Measurements from ENCODE around the gene SORCS2.

The SORCS2 gene

GRCh38 chr4:7326306-7326692 lies 134.0 kb downstream of the SORCS2 start:
- TF ChIP-seq CTCF (IDR thresholded peaks at IDR 0.05; ENCODE audit: low read depth, low read length, poor library complexity, severe bottlenecking) (no peak), EZH2phosphoT487 (IDR thresholded peaks at IDR 0.05; ENCODE audit: borderline replicate concordance, low read length) (no peak)
- H3K4me3 ChIP-seq (ENCODE audit: low read length): no peak overlapping the region
- no peak overlapping the region for H3K27ac ChIP-seq (ENCODE audit: low read depth, low read length)
- H3K36me3 ChIP-seq (ENCODE audit: control insufficient read depth, low read length): no peaks in the 10 kb centered on the region
- H3F3A ChIP-seq (ENCODE audit: control insufficient read depth, insufficient read depth): no peaks in the 10 kb centered on the region
- H3K9me2 ChIP-seq (replicated peaks; ENCODE audit: control insufficient read depth, low read length): no peaks in the 10 kb centered on the region
- H3K4me2 ChIP-seq (ENCODE audit: low read length): no peak overlapping the region
- H4K20me1 ChIP-seq (ENCODE audit: control insufficient read depth, insufficient read depth, low read depth, low read length): no peaks in the 10 kb centered on the region
- no peaks in the 10 kb centered on the region for H3K4me1 ChIP-seq (ENCODE audit: control insufficient read depth, low read length)
- H3K27me3 ChIP-seq (ENCODE audit: control insufficient read depth, low read length): no peaks in the 10 kb centered on the region
- H3K79me2 ChIP-seq (ENCODE audit: control insufficient read depth, low read length): no peaks in the 10 kb centered on the region
- no peaks in the 10 kb centered on the region for H3K9me3 ChIP-seq (ENCODE audit: control insufficient read depth, insufficient read depth, low read length)

GRCh38 chr4:7326693-7327340 lies 134.5 kb downstream of the SORCS2 start:
- H3K9me2 ChIP-seq (replicated peaks; ENCODE audit: control insufficient read depth, low read length): no peaks in the 10 kb centered on the region
- H3K27me3 ChIP-seq (ENCODE audit: control insufficient read depth, low read length): no peaks in the 10 kb centered on the region
- TF ChIP-seq CTCF (IDR thresholded peaks at IDR 0.05; ENCODE audit: low read depth, low read length, poor library complexity, severe bottlenecking) (no peak), EZH2phosphoT487 (IDR thresholded peaks at IDR 0.05; ENCODE audit: borderline replicate concordance, low read length) (no peak)
- no peaks in the 10 kb centered on the region for H4K20me1 ChIP-seq (ENCODE audit: control insufficient read depth, insufficient read depth, low read depth, low read length)
- H3K4me1 ChIP-seq (ENCODE audit: control insufficient read depth, low read length): no peaks in the 10 kb centered on the region
- H3K79me2 ChIP-seq (ENCODE audit: control insufficient read depth, low read length): no peaks in the 10 kb centered on the region
- no peaks in the 10 kb centered on the region for H3K9me3 ChIP-seq (ENCODE audit: control insufficient read depth, insufficient read depth, low read length)
- no peaks in the 10 kb centered on the region for H3K36me3 ChIP-seq (ENCODE audit: control insufficient read depth, low read length)
- H3K4me2 ChIP-seq (ENCODE audit: low read length): no peak overlapping the region
- no peak overlapping the region for H3K4me3 ChIP-seq (ENCODE audit: low read length)
- H3K27ac ChIP-seq (ENCODE audit: low read depth, low read length): no peak overlapping the region
- no peaks in the 10 kb centered on the region for H3F3A ChIP-seq (ENCODE audit: control insufficient read depth, insufficient read depth)

GRCh38 chr4:7327341-7327885 lies 135.1 kb downstream of the SORCS2 start:
- Histone ChIP-seq H3K27me3 (ENCODE audit: control insufficient read depth, low read length) (no peaks in the 10 kb centered on the region), H4K20me1 (ENCODE audit: control insufficient read depth, insufficient read depth, low read depth, low read length) (no peaks in the 10 kb centered on the region), H3K4me2 (ENCODE audit: low read length) (no peak overlapping the region), H3K79me2 (ENCODE audit: control insufficient read depth, low read length) (no peaks in the 10 kb centered on the region), H3K9me3 (ENCODE audit: control insufficient read depth, insufficient read depth, low read length) (no peaks in the 10 kb centered on the region), H3K36me3 (ENCODE audit: control insufficient read depth, low read length) (no peaks in the 10 kb centered on the region), H3K9me2 (replicated peaks; ENCODE audit: control insufficient read depth, low read length) (no peaks in the 10 kb centered on the region), H3K27ac (ENCODE audit: low read depth, low read length) (no peak overlapping the region), H3K4me1 (ENCODE audit: control insufficient read depth, low read length) (no peaks in the 10 kb centered on the region), H3F3A (ENCODE audit: control insufficient read depth, insufficient read depth) (no peaks in the 10 kb centered on the region), H3K4me3 (ENCODE audit: low read length) (no peak overlapping the region)
- no peak for TF ChIP-seq CTCF (IDR thresholded peaks at IDR 0.05; ENCODE audit: low read depth, low read length, poor library complexity, severe bottlenecking)
- no peak for TF ChIP-seq EZH2phosphoT487 (IDR thresholded peaks at IDR 0.05; ENCODE audit: borderline replicate concordance, low read length)

All from DOHH2 (cell line).